Left renal cortex interstitium (tissue), 4 donors: Measurements from ENCODE around the gene PPP2R5C. TPM values are rescaled to one million over a fixed set of nuclear protein-coding genes. Genes with fewer than 3 reads are reported as not detected.
"Not testable (repeated sequence)": the region's sequence is repeated elsewhere in the genome, so short reads cannot be mapped to it uniquely, and the experiment has no call there.

ENCODE experiments used
- DNase-seq, 4 donors: peaks; one replicate each; pipeline ENCODE4 v3.0.0-alpha.2; 2013; ENCODE audit warnings: low read depth in 4 of 4, low spot score in 2 of 4, missing footprints in 1 of 4
- polyA plus RNA-seq, 4 donors: library from polyadenylated mRNA; unstranded; fragments of 120-200 nt; gene quantifications; one replicate each; pipeline ENCODE4 v1.2.1, GENCODE V29; 2013; ENCODE audit not compliant: insufficient read length in 4 of 4

Gene PPP2R5C
- polyA plus RNA-seq, 4 donors: 95.9 to 113 (median 105) TPM

DNA sequence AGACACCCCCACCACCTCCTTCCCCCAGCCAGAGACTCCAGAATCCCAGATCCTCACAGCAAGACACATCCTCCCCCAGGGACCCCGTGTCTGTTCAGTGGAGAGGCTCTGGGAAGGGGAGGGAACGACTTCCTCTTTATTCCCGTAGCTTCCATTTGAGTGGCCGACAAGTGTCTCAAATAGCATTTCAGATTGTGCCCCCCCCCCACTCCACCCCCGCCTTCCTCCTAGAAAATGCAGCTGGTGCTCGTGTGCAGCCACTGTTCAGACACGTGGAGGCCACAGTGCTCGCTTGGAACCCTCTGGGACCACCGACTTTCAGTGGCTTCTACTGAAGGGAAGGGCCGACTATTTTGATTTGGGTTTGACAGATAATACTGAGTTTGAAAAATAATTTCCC is 14.3 kb downstream of the PPP2R5C start:
- no peak for DNase-seq

DNA sequence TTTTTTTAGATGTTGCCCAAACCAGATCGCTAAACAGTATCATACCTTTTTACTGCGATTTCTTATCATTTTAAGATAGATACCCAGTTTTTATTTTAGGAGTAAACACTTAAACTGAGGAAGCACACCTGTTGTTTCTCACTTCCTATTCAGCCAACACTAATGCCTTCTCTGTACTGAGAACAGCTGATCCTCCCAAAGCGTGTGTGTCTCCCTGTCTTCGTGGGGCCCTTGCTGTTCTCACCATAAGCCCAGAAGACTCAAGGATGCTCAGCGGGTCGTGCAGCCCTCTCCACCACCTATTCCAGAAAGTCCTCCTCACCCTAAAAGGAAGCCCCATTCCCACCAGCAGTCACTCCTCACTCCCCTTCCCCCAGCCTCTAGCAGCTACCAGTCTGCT is 14.8 kb downstream of the PPP2R5C start:
- no peak for DNase-seq

DNA sequence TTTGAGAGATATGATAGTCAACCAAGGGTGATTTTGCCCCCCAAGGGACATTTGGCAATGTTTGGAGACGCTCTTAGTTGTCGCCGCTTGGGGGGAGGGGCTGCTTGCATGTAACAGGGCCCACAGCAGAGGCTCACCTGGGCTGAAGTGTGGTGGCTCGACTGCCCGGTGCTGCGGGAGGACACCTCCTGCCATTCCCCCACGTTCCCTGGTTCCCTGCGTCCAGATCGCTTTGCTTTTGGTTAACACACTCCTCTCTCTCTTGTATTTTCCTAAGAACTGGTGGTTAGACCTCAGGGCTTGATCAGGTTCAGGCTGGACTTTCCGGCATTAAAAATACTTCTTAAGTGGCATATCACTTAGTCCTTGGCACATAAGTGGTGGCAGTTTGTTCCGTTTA is 18.9 kb downstream of the PPP2R5C start:
- DNase-seq: no peak

DNA sequence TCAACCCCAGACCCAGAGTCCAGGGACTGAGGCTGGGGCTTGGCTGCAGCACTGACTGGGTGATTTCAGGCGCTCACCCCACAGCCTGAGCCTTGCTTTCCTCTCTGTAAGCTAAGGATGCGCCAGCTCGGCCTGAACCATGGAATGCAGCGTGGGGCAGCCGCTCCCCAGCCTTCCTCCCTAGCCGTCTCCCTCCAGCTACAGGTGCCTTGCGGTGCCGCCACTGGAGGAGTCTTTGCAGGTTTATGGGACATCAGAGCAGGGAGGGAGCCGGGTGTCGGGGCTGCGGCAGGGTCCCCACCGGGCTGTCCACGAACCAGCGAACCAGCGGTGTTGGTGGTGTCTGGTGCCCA is 19.4 kb downstream of the PPP2R5C start:
- DNase-seq: no peak

DNA sequence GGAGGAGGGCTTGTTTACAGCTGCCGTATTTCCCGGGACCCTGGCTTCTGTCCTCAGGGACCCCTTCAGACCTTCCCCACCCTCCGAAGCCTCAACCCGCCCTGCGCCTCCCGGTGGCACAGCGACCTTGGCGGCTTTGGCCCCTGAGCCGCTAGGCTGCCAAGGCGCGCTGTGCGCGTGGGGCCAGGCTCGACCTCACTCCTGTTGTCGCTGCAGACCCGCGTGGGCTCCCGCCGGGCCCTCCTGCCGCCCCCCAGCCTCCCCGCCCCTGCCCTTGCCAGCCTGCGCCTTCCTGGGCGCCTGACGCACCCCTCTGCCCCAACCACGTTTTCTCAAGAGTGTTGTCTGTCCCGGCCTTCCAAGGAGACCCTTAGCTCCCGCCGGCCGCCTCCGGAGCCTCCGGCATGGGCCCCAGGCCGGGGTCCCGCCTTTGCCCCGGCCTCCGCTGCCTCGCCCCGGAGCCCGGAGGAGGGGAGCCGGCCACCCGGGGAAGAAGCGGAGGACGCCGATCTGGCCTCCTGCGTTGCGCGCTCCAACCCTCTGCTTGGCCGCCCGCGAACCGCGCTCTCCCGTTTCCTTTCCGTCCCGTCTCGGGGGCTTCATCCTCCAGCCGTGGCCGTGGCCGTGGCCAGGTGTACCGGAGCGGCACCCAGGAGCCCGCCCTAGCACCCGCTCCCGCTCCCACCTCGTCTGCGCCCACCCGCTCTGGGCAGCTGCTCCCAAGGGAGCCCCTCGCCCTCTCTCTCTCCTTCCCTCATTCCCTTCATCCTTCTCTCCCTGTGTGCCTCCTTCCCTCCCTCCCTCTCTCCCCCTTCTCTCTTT is 19.9 kb downstream of the PPP2R5C start:
- no peak for DNase-seq

DNA sequence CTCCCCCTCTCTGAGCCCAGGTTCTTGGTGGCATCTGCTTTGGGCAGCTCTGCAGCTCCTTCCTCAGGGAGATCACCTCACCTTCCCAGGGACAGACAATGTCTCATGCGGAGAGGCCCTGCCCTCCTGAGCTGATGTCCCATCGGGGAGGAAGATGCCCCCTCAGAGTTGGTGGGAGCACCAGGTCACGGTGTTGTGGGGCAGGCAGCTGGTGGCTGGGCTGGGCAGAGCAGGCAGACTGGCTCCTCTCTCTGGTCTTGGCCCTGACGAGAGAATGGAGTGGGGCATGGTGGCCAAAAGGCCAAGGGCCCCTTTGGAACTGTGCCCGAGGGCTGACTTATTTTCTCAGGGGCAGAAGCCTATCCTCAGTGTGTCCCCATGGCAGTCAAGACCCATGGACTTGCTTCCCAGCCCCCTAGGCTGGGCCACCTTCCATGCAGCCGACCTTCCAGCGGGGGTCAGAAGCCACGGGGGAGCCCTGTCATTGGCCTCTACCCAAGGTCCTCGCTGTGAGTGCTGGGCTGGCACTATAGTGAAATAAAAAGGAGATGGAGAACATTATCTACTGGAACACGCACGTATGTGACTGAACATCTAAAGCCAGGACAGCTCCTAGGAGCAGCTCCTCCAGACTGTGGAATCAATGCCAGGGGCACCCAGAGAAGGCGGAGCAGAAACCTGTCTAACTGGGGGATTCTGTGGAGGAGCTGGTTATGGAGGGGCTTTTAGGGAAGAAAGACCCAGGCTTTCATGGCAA is 21.9 kb downstream of the PPP2R5C start:
- no peak for DNase-seq

DNA sequence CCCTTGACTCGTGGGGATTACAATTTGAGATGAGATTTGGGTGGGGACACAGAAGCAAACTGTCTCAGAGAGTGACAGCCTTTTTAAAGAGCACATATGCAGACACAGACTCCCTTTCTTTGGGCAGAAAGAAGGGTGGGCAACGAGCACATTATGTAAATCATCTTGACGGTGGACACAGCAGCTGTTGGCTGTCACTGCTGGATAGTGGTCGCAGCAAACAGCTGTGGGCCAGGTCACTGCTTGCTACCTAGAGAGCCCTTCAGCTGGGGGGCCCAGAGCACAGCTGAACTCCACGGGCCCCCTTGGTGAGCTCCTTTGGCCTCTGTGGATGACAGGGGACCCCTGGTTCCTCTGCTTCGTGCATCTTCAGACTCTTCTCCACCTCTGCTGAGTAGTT is 23.1 kb downstream of the PPP2R5C start:
- DNase-seq: no peak

DNA sequence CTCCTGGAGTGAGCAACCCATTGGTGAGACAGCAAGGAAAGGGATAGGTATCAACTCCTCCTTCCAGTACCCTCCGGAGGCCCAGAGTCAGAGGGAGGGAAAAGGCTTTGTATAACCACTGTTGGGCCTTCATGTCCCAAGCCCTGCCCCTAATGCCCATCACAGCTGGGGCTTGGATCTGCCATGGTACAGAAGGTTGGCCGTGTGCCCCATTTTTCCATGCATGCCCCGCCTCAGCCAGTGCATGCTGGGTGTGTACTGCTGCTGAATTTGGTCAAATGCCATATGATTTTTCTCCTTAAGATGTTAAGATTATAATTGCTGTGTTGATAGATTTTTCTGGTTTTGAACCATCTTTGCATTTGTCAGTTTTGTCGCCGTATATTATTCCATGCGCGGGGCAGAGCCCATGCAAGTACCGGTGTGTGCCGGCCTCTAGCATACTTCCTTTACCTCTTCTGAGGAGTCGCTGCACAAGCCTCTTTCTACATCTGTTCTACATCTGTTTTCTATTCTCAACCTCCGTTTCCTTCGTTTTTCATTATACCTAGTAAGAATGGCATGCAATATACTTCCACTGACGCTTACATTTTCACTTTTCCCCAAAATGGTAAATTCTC is 26.6 kb downstream of the PPP2R5C start:
- DNase-seq: no peak

DNA sequence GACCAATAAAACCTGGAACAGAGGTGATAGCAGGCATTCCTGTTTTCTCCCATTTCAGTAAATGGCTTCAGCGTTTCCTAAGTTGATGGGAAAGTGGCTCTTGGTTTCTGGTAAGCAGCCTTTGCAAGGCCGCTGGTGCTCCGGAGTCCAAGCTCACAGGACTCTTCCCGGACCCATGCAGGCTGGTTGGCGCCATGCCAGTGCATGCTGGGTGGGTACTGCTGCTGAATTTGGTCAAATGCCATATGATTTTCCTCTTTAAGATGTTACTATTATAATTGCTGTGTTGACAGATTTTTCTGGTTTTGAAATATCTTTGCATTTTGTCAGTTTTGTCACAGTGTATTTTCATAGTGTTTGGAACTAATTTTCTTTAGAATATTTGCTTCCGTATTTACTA is 27.7 kb downstream of the PPP2R5C start:
- DNase-seq: no peak

DNA sequence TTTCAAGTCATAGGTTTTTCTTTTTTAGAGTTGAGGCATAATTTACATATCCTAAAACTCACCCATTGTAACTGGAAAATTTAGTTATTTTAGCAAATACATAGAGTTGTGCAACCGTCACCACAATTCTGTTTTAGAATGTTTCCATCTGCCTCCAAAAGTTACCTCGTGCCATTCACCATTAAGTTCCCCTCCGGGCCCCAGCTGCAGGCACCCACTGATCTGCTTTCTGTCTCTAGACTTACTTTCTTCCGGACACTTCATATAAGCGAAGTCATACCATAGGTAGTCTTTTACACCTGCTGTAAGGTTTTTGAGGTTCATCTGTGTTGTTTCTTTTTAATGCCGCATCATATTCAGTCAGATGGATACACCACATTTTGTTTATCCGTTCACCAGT is 28.7 kb downstream of the PPP2R5C start:
- no peak for DNase-seq

DNA sequence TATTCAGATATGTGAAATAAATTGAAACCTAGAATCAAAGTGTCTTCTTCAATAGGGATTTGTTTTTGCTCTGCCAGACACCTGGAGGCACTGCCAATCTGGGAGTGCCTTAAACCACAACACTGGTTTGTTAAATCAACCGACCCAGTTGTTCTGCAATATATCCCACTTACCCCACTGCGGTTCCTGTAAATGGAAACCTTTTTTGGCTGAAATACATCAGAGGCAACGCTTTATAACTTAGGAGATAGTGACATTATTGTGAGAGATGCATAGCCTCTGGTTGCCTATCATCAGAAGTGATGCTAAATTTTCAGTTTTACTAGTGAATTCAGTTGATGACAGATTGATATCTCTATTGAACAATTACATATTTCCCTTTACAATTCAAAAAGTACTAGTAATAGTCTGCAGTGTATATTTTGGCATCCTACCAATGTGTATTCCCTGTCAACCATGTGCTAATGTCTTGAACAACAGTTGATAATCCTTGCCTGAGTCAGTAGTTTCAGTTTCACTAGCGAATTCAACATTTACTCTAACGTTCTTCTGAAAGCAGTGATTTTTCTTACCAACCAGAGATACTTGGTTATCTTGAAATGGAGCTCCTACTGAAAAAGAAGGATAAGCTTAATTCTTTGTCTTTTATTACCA is 30.5 kb downstream of the PPP2R5C start:
- no peak for DNase-seq

DNA sequence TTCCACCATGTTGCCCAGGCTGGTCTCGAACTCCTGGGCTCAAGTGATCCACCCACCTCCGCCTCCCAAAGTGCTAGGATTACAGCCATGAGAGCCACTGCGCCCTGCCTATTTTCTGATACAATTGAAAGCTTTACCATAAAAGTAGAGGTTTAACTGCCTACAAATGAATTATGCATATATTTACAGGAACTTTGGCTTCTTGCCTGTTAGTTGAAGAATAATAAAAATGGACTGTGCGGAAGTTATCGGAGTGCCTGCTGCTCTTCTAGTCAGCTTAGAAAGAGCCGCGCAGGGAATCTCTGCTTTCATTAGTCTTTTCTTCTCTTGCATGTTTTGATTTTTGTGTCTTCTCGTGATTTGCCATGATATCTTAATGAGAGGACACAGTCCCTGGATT is 34.5 kb downstream of the PPP2R5C start:
- DNase-seq: no peak

DNA sequence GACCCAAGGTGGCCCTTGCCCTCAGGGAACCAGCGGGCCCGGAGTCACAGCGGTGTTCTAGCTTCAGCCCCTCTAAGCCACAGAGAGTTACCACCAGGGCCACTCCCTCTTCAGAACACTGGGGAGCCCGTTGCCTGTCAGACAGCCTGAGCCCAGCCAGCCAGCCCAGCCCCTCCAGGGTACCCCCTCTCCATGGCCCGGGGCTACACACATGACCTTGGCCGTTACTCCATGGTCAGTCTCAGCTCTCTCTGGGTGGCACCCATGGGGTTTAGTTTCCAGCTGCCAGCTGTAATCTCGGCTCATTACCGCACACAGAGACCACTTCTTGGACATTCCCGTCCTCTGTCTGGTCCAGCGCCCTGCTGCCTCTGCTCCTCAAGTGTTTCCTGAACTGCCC is 35.0 kb downstream of the PPP2R5C start:
- no peak for DNase-seq

DNA sequence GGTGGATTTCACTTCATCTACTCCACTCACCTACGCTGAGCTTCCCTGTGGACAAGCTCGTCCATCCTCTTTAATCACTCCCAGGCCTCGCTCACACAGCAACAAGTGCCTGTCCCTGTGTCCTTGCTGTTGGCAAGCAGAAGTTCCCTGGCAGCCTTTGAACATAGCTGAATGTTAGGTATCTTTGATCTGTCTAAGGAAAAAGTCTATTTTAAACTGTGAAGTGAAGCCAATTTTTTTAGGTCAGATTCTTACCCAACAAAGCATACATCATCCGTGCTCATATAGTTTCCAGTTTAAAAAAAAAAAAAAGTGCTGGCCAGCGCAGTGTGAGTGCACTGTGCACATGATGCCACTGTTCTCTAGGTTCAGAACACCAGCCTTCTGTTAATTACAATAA is 36.3 kb downstream of the PPP2R5C start:
- no peak for DNase-seq

DNA sequence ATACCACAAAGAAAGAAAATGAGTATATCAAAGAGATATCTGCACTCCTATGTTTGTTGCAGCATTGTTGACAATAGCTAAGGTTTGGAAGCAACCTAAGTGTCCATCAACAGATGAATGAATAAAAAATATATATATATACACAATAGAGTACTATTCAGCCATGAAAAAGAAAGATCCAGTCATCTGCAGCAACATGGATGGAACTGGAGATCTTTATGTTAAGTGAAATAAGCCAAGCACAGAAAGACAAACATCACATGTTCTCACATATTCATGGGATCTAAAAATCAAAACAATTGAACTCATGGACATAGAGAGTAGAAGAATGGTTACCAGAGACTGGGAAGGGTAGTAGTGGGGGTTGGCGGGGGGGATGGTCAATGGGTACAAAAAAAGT is 42.9 kb downstream of the PPP2R5C start:
- DNase-seq: not testable (repeated sequence)

DNA sequence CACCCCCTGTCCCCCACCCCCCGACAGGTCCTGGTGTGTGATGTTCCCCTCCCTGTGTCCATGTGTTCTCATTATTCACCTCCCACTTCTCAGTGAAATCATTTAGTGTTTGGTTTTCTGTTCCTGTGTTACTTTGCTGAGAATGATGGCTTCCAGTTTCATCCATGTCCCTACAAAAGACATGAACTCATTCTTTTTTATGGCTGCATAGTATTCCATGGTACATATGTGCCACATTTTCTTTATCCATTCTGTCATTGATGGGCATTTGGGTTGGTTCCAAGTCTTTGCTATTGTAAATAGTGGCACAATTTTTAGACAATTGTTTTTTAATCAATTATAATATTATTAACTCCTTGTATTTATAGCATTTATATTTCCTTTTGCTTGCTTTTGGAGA is 44.7 kb downstream of the PPP2R5C start:
- DNase-seq: not testable (repeated sequence)

DNA sequence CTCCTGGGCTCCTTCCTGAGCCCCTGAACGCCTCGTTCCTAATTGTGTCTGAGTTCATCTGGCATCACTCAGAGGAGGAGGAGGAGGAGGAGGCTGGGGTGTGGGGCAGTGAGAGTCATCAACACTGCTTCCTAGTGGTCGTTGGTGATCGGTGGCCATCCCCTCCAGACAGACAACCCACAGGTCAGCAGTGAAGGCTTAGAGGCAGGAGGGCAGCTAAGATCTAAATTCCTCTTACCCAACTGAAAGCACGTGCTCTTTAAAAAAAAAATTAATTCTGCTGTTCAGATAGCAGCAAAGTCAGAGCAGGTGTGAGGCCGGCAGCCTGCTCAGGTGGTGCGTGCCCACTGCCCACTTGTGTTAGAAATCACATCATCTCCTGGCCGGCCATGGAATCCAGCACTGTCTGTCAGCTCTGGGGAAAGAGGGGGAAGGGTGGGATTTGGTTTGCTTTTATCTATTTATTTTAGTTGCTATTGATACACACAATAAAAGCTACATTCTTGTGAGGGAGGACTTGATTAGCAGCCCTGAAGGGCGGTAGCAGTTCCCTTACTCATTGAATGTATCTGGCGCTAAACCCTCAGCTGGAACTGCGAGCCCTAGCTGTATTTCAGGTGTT is 46.6 kb downstream of the PPP2R5C start:
- no peak for DNase-seq

DNA sequence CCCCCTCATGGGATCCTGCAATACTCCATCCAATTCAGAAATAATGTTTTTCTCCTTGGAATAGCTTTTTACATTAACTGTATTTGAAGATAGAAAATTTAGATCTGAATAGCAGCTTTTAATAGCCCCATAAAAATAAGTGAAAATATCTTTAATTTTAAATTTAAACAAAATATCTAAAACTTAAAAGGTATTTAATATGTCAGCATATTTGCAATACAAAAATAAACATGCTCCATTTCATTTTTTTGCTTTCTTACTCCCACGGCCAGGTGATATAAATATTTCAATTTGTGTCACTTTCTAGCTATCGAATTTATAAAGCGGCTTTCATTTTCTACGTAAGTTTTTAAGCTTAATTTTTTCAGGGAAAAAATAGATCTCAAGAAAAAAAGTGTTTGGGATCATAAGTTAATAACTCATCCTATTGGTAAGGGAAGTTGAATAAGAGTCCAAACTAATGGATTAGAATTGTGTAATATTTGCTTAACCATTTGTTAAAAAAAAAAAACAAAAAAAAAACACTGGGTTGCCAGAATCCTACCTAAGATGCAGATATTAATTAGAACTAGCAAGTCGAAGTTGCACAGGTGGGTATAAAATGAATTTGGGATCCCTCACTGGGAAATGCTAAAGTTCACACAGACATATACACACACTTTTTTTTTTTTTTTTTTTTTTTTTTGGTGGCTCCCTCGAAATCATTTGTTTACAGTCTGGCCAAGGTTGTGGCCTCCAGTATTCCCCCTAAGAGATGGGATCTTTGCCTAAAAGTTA is 47.6 kb downstream of the PPP2R5C start:
- no peak for DNase-seq

DNA sequence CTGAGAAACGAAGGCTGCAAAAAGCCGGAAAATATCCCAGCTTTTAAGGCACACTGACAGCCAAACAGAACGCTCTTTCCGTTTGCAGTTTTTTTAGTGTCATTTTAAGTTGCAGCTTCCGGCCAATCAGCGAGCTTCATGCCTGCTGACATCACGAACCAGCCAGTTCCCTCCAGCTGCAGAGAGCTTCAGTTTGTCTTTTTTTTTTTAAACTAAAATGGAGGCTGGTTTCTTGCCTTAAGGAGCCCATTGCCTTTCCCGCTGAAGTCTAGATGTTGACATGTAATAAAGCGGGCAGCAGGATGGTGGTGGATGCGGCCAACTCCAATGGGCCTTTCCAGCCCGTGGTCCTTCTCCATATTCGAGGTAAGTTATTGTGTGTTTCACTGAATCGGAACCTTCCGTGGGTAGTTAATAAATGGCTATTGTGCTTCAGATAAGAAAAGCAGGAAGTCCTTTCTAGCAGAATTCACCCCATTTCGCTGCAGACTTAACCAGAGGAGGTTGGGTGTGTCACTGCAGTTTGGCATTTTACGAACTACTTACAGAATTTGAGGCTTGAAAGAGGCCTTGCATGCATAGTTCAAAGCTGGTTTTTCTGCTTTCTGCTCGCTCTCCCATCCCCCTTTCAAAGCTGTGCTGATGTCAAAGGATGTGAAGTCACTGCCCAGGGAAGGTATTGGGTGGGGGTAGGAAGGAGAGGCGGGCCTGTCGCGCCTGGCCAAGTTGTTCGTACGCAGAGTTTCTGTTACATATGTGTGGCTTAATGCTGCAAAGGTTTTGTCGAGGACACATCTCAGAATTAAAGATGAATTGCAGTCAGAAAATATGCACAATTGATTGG is 48.4 kb downstream of the PPP2R5C start:
- DNase-seq: peak; percentile 85 to 99 (median 92)
